ENCODE data around the gene BRK1.
"Not testable (repeated sequence)": the region's sequence is repeated elsewhere in the genome, so short reads cannot be mapped to it uniquely, and the experiment has no call there.

BRK1 gene

DNA sequence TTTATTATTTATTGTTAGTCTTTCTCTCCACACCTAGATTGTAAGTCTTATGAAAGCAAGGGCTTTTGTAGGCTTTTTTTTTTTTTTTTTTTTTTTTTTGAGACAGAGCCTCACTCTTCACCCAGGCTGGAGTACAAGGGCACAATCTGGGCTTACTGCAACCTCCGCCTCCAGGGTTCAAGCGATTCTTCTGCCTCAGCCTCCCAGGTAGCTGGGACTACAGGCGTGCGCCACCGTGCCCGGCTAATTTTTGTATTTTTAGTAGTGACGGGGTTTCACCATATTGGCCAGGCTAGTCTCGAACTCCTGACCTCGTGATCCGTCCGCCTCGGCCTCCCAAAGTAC lies 48.7 kb downstream of the BRK1 start:
- not testable (repeated sequence) for H3K9me3 ChIP-seq (ENCODE audit: control insufficient read depth, insufficient read depth, low read depth, low read length); H3K36me3 ChIP-seq (ENCODE audit: control insufficient read depth in 2 of 2, insufficient read depth in 1 of 2, low read length in 2 of 2); H3K4me3 ChIP-seq (ENCODE audit: low read depth, low read length); H3K4me1 ChIP-seq (ENCODE audit: control insufficient read depth, insufficient read depth, low read length); H3K27ac ChIP-seq (ENCODE audit: extremely low read depth, low read depth, low read length)
- 0 out of 2 replicates have a peak, but pooled peaks have one; percentile 24 for TF ChIP-seq ZNF223 (tag by site-specific recombination; IDR thresholded peaks at IDR 0.05)
- ChIA-PET POLR2A (interaction anchor here (1.0 to 1.1 kb wide), 2 partner anchors 23 to 157 kb away, joined by 3 read pairs; partner anchors contain the start of genes SEC13 and VHL), CTCF (interaction anchor here (0.6 to 1.2 kb wide), 3 partner anchors 22 to 992 kb away, joined by 3 to 8 read pairs (median 5); no protein-coding TSS in a partner anchor)

DNA sequence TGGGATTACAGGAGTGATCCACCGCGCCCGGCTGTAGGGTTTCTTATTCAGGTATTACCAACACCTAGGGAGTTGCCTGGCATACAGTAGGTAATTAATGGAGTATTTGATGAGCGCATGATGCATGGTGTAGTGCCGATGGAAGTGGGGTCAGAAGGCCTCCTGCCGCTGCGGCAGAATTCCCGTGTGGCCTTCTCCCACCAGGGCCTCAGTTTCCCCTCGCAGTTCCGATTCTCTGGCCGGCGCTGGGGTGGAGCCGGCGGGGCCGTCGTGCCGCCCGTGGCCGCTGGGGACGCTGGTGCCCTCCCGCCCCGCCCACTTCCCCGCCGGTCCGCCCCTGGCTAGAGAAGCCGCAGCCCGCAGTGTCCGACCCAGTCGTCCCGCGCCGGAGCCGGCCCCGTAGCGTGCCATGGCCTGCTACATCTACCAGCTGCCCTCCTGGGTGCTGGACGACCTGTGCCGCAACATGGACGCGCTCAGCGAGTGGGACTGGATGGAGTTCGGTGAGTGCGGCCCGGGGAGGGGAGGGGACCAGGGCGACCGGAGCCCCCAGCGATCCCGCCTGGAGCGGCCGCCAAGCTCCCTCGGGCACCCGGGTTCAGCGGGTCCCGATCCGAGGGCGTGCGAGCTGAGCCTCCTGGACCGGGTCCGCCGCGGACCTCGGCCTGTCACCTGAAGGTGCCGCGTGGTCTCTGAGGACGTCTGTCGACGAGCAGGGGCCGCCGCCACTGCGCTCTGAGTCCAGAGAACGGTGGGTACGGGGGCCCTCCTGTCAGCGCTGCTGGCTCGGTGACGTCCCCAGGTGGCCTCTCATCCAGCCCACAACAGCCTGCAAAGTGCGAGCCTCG lies 49.3 kb downstream of the BRK1 start, which contains the start of gene IRAK2:
TSS of gene IRAK2 (plus strand) at position 374 of the 848 bp plus-strand sequence. CDS start at position 410, 36 bp downstream.
- ChIA-PET POLR2A (interaction anchor here (0.6 to 1.1 kb wide), 4 partner anchors 12 to 157 kb away, joined by 3 to 5 read pairs (median 3); partner anchors contain the start of genes SEC13 and VHL), CTCF (interaction anchor here (0.6 to 0.7 kb wide), 2 partner anchors 21 to 154 kb away, joined by 3 read pairs; no protein-coding TSS in a partner anchor)
- H3K4me3 ChIP-seq (ENCODE audit: low read depth, low read length), result peak within 1 kb of the TSS; percentile 91
- no peaks in the 10 kb centered on the region for H3K36me3 ChIP-seq (ENCODE audit: control insufficient read depth in 2 of 2, insufficient read depth in 1 of 2, low read length in 2 of 2)
- no peaks in the 10 kb centered on the region for H3K9me3 ChIP-seq (ENCODE audit: control insufficient read depth, insufficient read depth, low read depth, low read length)
- H3K27ac ChIP-seq (ENCODE audit: extremely low read depth, low read depth, low read length), result peak within 1 kb of the TSS; percentile 25; the same call in 1 of the 2 replicates
- no peaks in the 10 kb centered on the region for H3K4me1 ChIP-seq (ENCODE audit: control insufficient read depth, insufficient read depth, low read length)
- no peak for TF ChIP-seq HOXC10 (CRISPR knock-in tag; IDR thresholded peaks at IDR 0.05)
- no peak for TF ChIP-seq MZF1 (tag by site-specific recombination; IDR thresholded peaks at IDR 0.05; ENCODE audit: borderline replicate concordance)
- TF ChIP-seq ZNF654 (tag by site-specific recombination; IDR thresholded peaks at IDR 0.05; ENCODE audit: low read depth), result no peak
- TF ChIP-seq, protein P1, sequence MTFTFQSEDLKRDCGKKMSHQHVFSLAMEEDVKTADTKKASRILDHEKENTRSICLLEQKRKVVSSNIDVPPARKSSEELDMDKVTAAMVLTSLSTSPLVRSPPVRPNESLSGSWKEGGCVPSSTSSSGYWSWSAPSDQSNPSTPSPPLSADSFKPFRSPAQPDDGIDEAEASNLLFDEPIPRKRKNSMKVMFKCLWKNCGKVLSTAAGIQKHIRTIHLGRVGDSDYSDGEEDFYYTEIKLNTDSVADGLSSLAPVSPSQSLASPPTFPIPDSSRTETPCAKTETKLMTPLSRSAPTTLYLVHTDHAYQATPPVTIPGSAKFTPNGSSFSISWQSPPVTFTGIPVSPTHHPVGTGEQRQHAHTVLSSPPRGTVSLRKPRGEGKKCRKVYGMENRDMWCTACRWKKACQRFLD (tag by site-specific recombination; IDR thresholded peaks at IDR 0.05), result no peak
- peak; percentile 78 for TF ChIP-seq ZIC2 (tag by site-specific recombination; IDR thresholded peaks at IDR 0.05)
- TF ChIP-seq ZFP3 (tag by site-specific recombination; IDR thresholded peaks at IDR 0.05; ENCODE audit: low read depth), result no peak
- no peak for TF ChIP-seq ZNF701 (tag by site-specific recombination; IDR thresholded peaks at IDR 0.05)
- no peak for TF ChIP-seq TCF7L2 (IDR thresholded peaks at IDR 0.05; ENCODE audit: borderline replicate concordance, low read depth, low read length)
- TF ChIP-seq ZNF610 (tag by site-specific recombination; IDR thresholded peaks at IDR 0.05; ENCODE audit: borderline replicate concordance), result no peak
- no peak for TF ChIP-seq ZNF121 (tag by site-specific recombination; IDR thresholded peaks at IDR 0.05)
- no peak for TF ChIP-seq SCRT1 (tag by site-specific recombination; IDR thresholded peaks at IDR 0.05; ENCODE audit: borderline replicate concordance)
- TF ChIP-seq ZBTB20 (tag by site-specific recombination; IDR thresholded peaks at IDR 0.05), result peak; percentile 98
- no peak for TF ChIP-seq FEZF1 (tag by site-specific recombination; IDR thresholded peaks at IDR 0.05)
- no peak for TF ChIP-seq SETDB1 (IDR thresholded peaks at IDR 0.05; ENCODE audit: insufficient read length, low read length)
- no peak for TF ChIP-seq ZBTB21 (tag by site-specific recombination; IDR thresholded peaks at IDR 0.05)
- TF ChIP-seq ZNF114 (tag by site-specific recombination; IDR thresholded peaks at IDR 0.05), result no peak
- TF ChIP-seq ZNF473 (tag by site-specific recombination; IDR thresholded peaks at IDR 0.05), result no peak
- TF ChIP-seq, protein P2, sequence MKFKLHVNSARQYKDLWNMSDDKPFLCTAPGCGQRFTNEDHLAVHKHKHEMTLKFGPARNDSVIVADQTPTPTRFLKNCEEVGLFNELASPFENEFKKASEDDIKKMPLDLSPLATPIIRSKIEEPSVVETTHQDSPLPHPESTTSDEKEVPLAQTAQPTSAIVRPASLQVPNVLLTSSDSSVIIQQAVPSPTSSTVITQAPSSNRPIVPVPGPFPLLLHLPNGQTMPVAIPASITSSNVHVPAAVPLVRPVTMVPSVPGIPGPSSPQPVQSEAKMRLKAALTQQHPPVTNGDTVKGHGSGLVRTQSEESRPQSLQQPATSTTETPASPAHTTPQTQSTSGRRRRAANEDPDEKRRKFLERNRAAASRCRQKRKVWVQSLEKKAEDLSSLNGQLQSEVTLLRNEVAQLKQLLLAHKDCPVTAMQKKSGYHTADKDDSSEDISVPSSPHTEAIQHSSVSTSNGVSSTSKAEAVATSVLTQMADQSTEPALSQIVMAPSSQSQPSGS (tag by site-specific recombination; IDR thresholded peaks at IDR 0.05; ENCODE audit: low read depth), result no peak
- peak; percentile 67; the same call in 1 of the 2 replicates for TF ChIP-seq ZNF394 (tag by site-specific recombination; IDR thresholded peaks at IDR 0.05; ENCODE audit: borderline replicate concordance)
- TF ChIP-seq ZNF585B (tag by site-specific recombination; IDR thresholded peaks at IDR 0.05), result no peak
- TF ChIP-seq KLF1 (tag by site-specific recombination; IDR thresholded peaks at IDR 0.05), result 0 out of 2 replicates have a peak, but pooled peaks have one; percentile 8
- TF ChIP-seq, protein P3, sequence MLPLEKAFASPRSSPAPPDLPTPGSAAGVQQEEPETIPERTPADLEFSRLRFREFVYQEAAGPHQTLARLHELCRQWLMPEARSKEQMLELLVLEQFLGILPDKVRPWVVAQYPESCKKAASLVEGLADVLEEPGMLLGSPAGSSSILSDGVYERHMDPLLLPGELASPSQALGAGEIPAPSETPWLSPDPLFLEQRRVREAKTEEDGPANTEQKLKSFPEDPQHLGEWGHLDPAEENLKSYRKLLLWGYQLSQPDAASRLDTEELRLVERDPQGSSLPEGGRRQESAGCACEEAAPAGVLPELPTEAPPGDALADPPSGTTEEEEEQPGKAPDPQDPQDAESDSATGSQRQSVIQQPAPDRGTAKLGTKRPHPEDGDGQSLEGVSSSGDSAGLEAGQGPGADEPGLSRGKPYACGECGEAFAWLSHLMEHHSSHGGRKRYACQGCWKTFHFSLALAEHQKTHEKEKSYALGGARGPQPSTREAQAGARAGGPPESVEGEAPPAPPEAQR (tag by site-specific recombination; IDR thresholded peaks at IDR 0.05), result no peak
- TF ChIP-seq, protein P4, sequence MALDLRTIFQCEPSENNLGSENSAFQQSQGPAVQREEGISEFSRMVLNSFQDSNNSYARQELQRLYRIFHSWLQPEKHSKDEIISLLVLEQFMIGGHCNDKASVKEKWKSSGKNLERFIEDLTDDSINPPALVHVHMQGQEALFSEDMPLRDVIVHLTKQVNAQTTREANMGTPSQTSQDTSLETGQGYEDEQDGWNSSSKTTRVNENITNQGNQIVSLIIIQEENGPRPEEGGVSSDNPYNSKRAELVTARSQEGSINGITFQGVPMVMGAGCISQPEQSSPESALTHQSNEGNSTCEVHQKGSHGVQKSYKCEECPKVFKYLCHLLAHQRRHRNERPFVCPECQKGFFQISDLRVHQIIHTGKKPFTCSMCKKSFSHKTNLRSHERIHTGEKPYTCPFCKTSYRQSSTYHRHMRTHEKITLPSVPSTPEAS (tag by site-specific recombination; IDR thresholded peaks at IDR 0.05), result peak; percentile 50; the same call in 1 of the 2 replicates
- no peak for TF ChIP-seq ZNF184 (tag by site-specific recombination; IDR thresholded peaks at IDR 0.05)
- TF ChIP-seq, protein P5, sequence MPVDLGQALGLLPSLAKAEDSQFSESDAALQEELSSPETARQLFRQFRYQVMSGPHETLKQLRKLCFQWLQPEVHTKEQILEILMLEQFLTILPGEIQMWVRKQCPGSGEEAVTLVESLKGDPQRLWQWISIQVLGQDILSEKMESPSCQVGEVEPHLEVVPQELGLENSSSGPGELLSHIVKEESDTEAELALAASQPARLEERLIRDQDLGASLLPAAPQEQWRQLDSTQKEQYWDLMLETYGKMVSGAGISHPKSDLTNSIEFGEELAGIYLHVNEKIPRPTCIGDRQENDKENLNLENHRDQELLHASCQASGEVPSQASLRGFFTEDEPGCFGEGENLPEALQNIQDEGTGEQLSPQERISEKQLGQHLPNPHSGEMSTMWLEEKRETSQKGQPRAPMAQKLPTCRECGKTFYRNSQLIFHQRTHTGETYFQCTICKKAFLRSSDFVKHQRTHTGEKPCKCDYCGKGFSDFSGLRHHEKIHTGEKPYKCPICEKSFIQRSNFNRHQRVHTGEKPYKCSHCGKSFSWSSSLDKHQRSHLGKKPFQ (tag by site-specific recombination; IDR thresholded peaks at IDR 0.05), result no peak
- no peak for TF ChIP-seq PRDM1 (tag by site-specific recombination; IDR thresholded peaks at IDR 0.05)
- no peak for TF ChIP-seq YY2 (tag by site-specific recombination; IDR thresholded peaks at IDR 0.05)

Data from HEK293 (cell line).